ENCODE measurements around the gene TFAP2B.

TFAP2B gene

DNA sequence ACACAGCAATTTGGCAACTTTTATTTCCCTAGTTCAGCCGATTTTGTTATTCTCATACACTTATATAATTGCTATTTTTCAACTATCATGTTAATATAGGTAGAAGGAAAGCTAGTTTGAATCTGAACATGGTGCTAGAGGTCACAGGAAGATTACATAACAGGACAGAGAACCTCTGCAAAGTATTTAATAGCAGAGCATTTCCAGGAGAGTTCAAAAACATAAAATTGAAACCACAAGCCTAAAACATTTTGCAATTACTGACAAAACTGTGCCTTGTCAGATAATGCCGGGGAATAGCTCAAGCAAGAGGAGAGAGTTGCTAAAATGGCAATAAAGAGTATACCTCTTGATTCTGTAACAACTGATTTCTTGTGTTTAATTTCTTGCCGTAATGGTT lies 70.8 kb downstream of the TFAP2B start:
- Histone ChIP-seq H3K36me3 (ENCODE audit: control insufficient read depth, insufficient read depth, low read length) (no peaks in the 10 kb centered on the region), H3K27me3 (replicated peaks; ENCODE audit: control insufficient read depth, insufficient read depth, low read length) (no peaks in the 10 kb centered on the region), H3K4me3 (replicated peaks; ENCODE audit: low read depth, low read length) (no peak overlapping the region)
- no peak for DNase-seq (ENCODE audit: extremely low read depth, insufficient read length)
- TF ChIP-seq, protein P1, sequence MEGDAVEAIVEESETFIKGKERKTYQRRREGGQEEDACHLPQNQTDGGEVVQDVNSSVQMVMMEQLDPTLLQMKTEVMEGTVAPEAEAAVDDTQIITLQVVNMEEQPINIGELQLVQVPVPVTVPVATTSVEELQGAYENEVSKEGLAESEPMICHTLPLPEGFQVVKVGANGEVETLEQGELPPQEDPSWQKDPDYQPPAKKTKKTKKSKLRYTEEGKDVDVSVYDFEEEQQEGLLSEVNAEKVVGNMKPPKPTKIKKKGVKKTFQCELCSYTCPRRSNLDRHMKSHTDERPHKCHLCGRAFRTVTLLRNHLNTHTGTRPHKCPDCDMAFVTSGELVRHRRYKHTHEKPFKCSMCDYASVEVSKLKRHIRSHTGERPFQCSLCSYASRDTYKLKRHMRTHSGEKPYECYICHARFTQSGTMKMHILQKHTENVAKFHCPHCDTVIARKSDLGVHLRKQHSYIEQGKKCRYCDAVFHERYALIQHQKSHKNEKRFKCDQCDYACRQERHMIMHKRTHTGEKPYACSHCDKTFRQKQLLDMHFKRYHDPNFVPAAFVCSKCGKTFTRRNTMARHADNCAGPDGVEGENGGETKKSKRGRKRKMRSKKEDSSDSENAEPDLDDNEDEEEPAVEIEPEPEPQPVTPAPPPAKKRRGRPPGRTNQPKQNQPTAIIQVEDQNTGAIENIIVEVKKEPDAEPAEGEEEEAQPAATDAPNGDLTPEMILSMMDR (IDR thresholded peaks at IDR 0.05; ENCODE audit: insufficient read depth, low read length, poor library complexity, severe bottlenecking) = no peak

DNA sequence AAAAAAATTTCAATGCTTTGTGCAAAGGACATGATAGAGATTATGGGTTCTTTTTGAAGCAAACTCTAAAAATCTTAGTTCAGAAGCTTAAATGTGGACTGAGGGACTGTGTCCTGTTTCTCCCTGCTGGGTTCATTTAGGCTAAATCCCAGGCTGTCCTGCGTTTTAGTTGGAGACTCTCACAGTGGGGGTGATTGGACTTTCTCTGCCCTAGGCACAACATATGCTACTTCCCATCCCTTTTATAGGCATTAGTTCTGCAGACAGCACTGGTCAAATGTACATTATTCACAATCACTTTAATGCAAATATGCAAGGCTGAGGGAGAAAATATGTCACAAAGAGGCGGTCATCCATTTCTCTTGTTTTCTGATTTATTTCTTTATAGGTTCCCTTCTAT lies 71.3 kb downstream of the TFAP2B start:
- Histone ChIP-seq H3K4me3 (replicated peaks; ENCODE audit: low read depth, low read length) (no peak overlapping the region), H3K36me3 (ENCODE audit: control insufficient read depth, insufficient read depth, low read length) (no peaks in the 10 kb centered on the region), H3K27me3 (replicated peaks; ENCODE audit: control insufficient read depth, insufficient read depth, low read length) (no peaks in the 10 kb centered on the region)
- TF ChIP-seq, protein P1 (IDR thresholded peaks at IDR 0.05; ENCODE audit: insufficient read depth, low read length, poor library complexity, severe bottlenecking) = no peak
- no peak for DNase-seq (ENCODE audit: extremely low read depth, insufficient read length)

DNA sequence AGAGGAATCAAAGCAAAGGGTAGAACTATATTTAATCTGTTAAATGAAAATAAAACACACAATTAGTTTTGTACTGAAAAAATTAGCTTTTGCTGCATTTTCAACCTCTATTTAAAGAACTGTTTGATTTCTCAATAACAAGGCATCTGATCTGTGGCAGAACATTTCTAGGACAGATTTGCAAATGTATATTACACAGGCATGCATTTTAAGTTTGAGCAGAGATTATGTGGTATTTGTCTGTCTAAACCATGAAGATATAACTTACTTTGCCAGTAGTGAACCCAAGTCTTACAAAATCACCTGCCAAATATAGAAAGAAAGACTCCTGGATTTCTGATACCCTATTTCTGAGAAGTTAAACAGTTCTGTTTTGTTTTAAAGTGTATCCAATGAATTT lies 71.9 kb downstream of the TFAP2B start:
- TF ChIP-seq, protein P1 (IDR thresholded peaks at IDR 0.05; ENCODE audit: insufficient read depth, low read length, poor library complexity, severe bottlenecking) = no peak
- no peak for DNase-seq (ENCODE audit: extremely low read depth, insufficient read length)

DNA sequence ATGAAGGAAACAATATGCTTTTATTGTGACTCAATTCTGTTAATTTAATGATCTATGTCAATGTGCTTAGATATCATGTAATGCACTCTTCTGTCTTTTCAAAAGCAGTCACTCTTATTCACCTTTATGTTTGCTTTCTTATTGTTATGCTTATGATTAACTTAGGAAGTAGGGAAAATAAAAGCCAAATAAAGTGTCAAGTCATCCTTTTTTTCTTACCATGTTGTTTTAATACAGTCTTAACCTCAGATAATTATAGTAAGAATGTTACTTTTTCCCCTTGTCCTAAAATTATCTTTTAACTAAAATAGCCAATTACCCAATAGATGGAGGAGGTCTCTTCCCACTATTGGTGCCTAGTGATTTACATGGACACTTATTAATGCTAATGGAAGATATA lies 72.6 kb downstream of the TFAP2B start:
- DNase-seq (ENCODE audit: extremely low read depth, insufficient read length) = no peak
- TF ChIP-seq, protein P1 (IDR thresholded peaks at IDR 0.05; ENCODE audit: insufficient read depth, low read length, poor library complexity, severe bottlenecking) = no peak
- no peaks in the 10 kb centered on the region for H3K36me3 ChIP-seq (ENCODE audit: control insufficient read depth, insufficient read depth, low read length)
- no peaks in the 10 kb centered on the region for H3K27me3 ChIP-seq (replicated peaks; ENCODE audit: control insufficient read depth, insufficient read depth, low read length)
- H3K4me3 ChIP-seq (replicated peaks; ENCODE audit: low read depth, low read length) = no peak overlapping the region

More for the DNA sequence above, 71.9 kb downstream of the TFAP2B start:
- Histone ChIP-seq H3K27me3 (replicated peaks; ENCODE audit: control insufficient read depth, insufficient read depth, low read length) (no peaks in the 10 kb centered on the region), H3K4me3 (replicated peaks; ENCODE audit: low read depth, low read length) (no peak overlapping the region), H3K36me3 (ENCODE audit: control insufficient read depth, insufficient read depth, low read length) (no peaks in the 10 kb centered on the region)
